ENCODE data around the gene RNASE8. TPM values are rescaled to one million over a fixed set of nuclear protein-coding genes. Genes with fewer than 3 reads are reported as not detected.

RNASE8 gene
- total RNA-seq, 4 donors from 2014 or later: not detected

GRCh38 chr14:21059842-21060613 lies 2.4 kb downstream of the RNASE8 start:
- no peak for TF ChIP-seq CTCF (IDR thresholded peaks at IDR 0.05)
- no peak for TF ChIP-seq POLR2AphosphoS5 (IDR thresholded peaks at IDR 0.05)
- peak; percentile 36 for TF ChIP-seq POLR2A (IDR thresholded peaks at IDR 0.05)
- TF ChIP-seq EP300 (IDR thresholded peaks at IDR 0.05; ENCODE audit: low read depth): no peak
- H3K4me1 ChIP-seq: peaks cover 0 to 46% (median 22%) of the 10 kb centered on the region in 4 donors
- intact Hi-C loops (cut with DNase I; ENCODE audit: low total_unique reads): no loop called here
- peak overlapping the region; percentile 75 to 83 (median 80) for H3K27ac ChIP-seq
- WGBS, 2 donors (ENCODE audit: low coverage in 1 of 2): 32 to 36% methylated on average over 8 of the region's 8 CpGs
- no peaks in the 10 kb centered on the region for H3K27me3 ChIP-seq
- DNase-seq: no peak
- H3K9me3 ChIP-seq: no peaks in the 10 kb centered on the region
- H3K4me3 ChIP-seq: peak overlapping the region in 1 of 4 donors; percentile 8
- H3K36me3 ChIP-seq: no peaks in the 10 kb centered on the region
- in situ Hi-C loops (cut with MboI; ENCODE audit: low pct_ligation_motif_present in 1 of 4, low pct_unique_long_range_greater_than_20kb in 1 of 4, low sequenced_read_pairs in 3 of 4): no loop called here

GRCh38 chr14:21060614-21061346 lies 3.2 kb downstream of the RNASE8 start:
- Histone ChIP-seq H3K27ac (peak overlapping the region; percentile 75 to 83 (median 80)), H3K4me3 (peak overlapping the region in 2 of 4 donors; percentile 8 to 10), H3K9me3 (no peaks in the 10 kb centered on the region), H3K36me3 (no peaks in the 10 kb centered on the region), H3K4me1 (peaks cover 0 to 38% (median 18%) of the 10 kb centered on the region in 4 donors), H3K27me3 (no peaks in the 10 kb centered on the region)
- TF ChIP-seq POLR2A (IDR thresholded peaks at IDR 0.05): peak; percentile 36
- no peak for TF ChIP-seq CTCF (IDR thresholded peaks at IDR 0.05)
- peak in 2 of 3 donors; percentile 14 to 64 for TF ChIP-seq POLR2AphosphoS5 (IDR thresholded peaks at IDR 0.05)
- WGBS, 2 donors (ENCODE audit: low coverage in 1 of 2): 38 to 46% methylated on average over 12 to 13 of the region's 13 CpGs
- in situ Hi-C loops (cut with MboI; ENCODE audit: low pct_ligation_motif_present in 1 of 4, low pct_unique_long_range_greater_than_20kb in 1 of 4, low sequenced_read_pairs in 3 of 4): no loop called here
- intact Hi-C loops (cut with DNase I; ENCODE audit: low total_unique reads): no loop called here
- DNase-seq: peak; percentile 66

GRCh38 chr14:21061347-21061668 lies 3.7 kb downstream of the RNASE8 start:
- TF ChIP-seq EP300 (IDR thresholded peaks at IDR 0.05; ENCODE audit: low read depth): no peak
- no peak for TF ChIP-seq POLR2A (IDR thresholded peaks at IDR 0.05)
- TF ChIP-seq CTCF (IDR thresholded peaks at IDR 0.05): no peak
- TF ChIP-seq POLR2AphosphoS5 (IDR thresholded peaks at IDR 0.05): no peak
- WGBS, 2 donors (ENCODE audit: low coverage in 1 of 2): 40 to 41% methylated on average over 3 of the region's 3 CpGs
- Histone ChIP-seq H3K27me3 (no peaks in the 10 kb centered on the region), H3K4me3 (no peak overlapping the region), H3K27ac (peak overlapping the region; percentile 75 to 83 (median 80)), H3K9me3 (no peaks in the 10 kb centered on the region), H3K4me1 (peaks cover 0 to 33% (median 15%) of the 10 kb centered on the region in 4 donors), H3K36me3 (no peaks in the 10 kb centered on the region)
- intact Hi-C loops (cut with DNase I; ENCODE audit: low total_unique reads): no loop called here
- no peak for DNase-seq
- in situ Hi-C loops (cut with MboI; ENCODE audit: low pct_ligation_motif_present in 1 of 4, low pct_unique_long_range_greater_than_20kb in 1 of 4, low sequenced_read_pairs in 3 of 4): no loop called here

GRCh38 chr14:21063479-21063878 lies 5.9 kb downstream of the RNASE8 start:
- H3K9me3 ChIP-seq: no peaks in the 10 kb centered on the region
- peaks cover 0 to 26% (median 15%) of the 10 kb centered on the region in 4 donors for H3K4me1 ChIP-seq
- peak; percentile 4 for DNase-seq
- peak overlapping the region in 2 of 4 donors; percentile 79 to 83 for H3K27ac ChIP-seq
- no peak for TF ChIP-seq POLR2AphosphoS5 (IDR thresholded peaks at IDR 0.05)
- no peak for TF ChIP-seq CTCF (IDR thresholded peaks at IDR 0.05)
- TF ChIP-seq EP300 (IDR thresholded peaks at IDR 0.05; ENCODE audit: low read depth): no peak
- no peak for TF ChIP-seq POLR2A (IDR thresholded peaks at IDR 0.05)
- no peaks in the 10 kb centered on the region for H3K27me3 ChIP-seq
- intact Hi-C loops (cut with DNase I; ENCODE audit: low total_unique reads) (no loop called here), in situ Hi-C loops (cut with MboI; ENCODE audit: low pct_ligation_motif_present in 1 of 4, low pct_unique_long_range_greater_than_20kb in 1 of 4, low sequenced_read_pairs in 3 of 4) (no loop called here)
- H3K4me3 ChIP-seq: no peak overlapping the region
- 63 to 100% methylated on average over 1 to 3 of the region's 3 CpGs for WGBS, 2 donors (ENCODE audit: low coverage in 1 of 2)
- no peaks in the 10 kb centered on the region for H3K36me3 ChIP-seq
